ENCODE results near the gene MAML3.

DNA sequence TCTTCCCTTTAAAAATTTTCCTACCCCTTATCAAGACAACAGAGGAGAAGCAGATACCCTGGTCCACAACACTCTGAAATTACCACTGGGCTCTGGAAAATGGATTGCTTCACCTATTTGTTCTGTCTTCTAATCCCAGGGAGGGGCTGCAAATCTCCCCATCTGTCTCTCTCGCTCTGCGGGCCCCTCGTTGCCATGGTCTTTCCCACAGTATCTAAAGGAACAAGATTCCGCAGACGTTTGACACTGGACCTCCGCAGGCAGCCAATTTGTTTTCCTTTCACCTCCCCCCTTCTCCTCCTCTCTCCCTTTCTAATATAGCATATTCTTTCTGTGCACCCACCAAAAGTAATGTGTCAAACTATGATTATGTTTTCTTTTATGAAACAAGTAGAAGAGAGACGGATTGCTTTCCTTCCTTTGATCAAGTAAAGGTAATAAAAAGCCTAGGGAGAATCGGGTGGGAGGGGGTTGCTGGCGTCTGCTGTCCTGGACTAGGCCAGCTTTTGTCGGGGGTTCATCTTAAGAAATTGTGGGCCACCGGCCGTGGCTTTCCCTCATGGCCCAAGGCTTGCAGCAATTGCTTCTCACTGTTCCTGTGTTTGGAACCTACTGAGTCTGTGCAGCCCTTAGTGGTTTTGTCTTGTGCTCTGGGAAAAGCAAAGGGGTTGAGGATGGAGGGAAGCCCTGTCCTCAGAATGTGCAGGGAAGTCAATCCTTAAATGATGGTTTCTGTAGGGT is 407.4 kb downstream of the MAML3 start:
- no peak for TF ChIP-seq CTCF (IDR thresholded peaks at IDR 0.05; ENCODE audit: low read depth, low read length)
- TF ChIP-seq POLR2A (IDR thresholded peaks at IDR 0.05; ENCODE audit: extremely low read depth, insufficient read length), result no peak

All from NB4 (cell line).